ENCODE results near the gene RAB4B. TPM values are rescaled to one million over a fixed set of nuclear protein-coding genes. Genes with fewer than 3 reads are reported as not detected.
A peak's percentile ranks its signal among the peaks of the same experiment; 100 is the strongest.

Gene RAB4B
- total RNA-seq, 2 experiments from 2014 or later: 40.0 to 40.3 TPM

GRCh38 chr19:40801426-40802299 lies 23.6 kb downstream of the RAB4B start:
- Mint-ChIP-seq H3K27ac (peak overlapping the region; percentile 93), H3K4me1 (ENCODE audit: low read depth) (peaks cover 82% of the 10 kb centered on the region), H3K27me3 (ENCODE audit: low read depth) (no peaks in the 10 kb centered on the region), H3K9me3 (no peaks in the 10 kb centered on the region), H3K36me3 (ENCODE audit: low read depth) (peaks cover 36% of the 10 kb centered on the region), H3K4me3 (peak overlapping the region; percentile 68)
- intact Hi-C loops (cut with micrococcal nuclease): no loop called here
- DNase-seq: no peak
- CTCF ChIA-PET: interaction anchor here (0.8 to 1.6 kb wide), 2 partner anchors 24 to 28 kb away, joined by 3 read pairs; no protein-coding TSS in a partner anchor

- Mint-ChIP-seq H3K36me3 (ENCODE audit: low read depth) (peaks cover 39% of the 10 kb centered on the region), H3K4me3 (peak overlapping the region; percentile 68), H3K9me3 (no peaks in the 10 kb centered on the region), H3K27ac (peak overlapping the region; percentile 93), H3K27me3 (ENCODE audit: low read depth) (no peaks in the 10 kb centered on the region), H3K4me1 (ENCODE audit: low read depth) (peaks cover 86% of the 10 kb centered on the region)
- CTCF ChIA-PET: interaction anchor here (0.8 to 1.6 kb wide), 3 partner anchors 9 to 29 kb away, joined by 3 read pairs; no protein-coding TSS in a partner anchor
- intact Hi-C loops (cut with micrococcal nuclease): no loop called here
- no peak for DNase-seq
Observed at GRCh38 chr19:40802300-40803169, 24.5 kb downstream of the RAB4B start.

- Mint-ChIP-seq H3K36me3 (ENCODE audit: low read depth) (peaks cover 44% of the 10 kb centered on the region), H3K4me1 (ENCODE audit: low read depth) (peaks cover 84% of the 10 kb centered on the region), H3K27me3 (ENCODE audit: low read depth) (no peaks in the 10 kb centered on the region), H3K27ac (peak overlapping the region; percentile 93), H3K9me3 (no peaks in the 10 kb centered on the region), H3K4me3 (peak overlapping the region; percentile 68)
- intact Hi-C loops (cut with micrococcal nuclease): no loop called here
- no peak for DNase-seq
- CTCF ChIA-PET: interaction anchor here (0.9 to 1.6 kb wide), 3 partner anchors 8 to 26 kb away, joined by 3 read pairs; no protein-coding TSS in a partner anchor
Observed at GRCh38 chr19:40803170-40803856, 25.3 kb downstream of the RAB4B start.

GRCh38 chr19:40803857-40804782 lies 26.1 kb downstream of the RAB4B start:
- CTCF ChIA-PET: interaction anchor here (0.7 to 4.7 kb wide), 4 partner anchors 8 to 142 kb away, joined by 3 to 34 read pairs (median 16); no protein-coding TSS in a partner anchor
- Mint-ChIP-seq H3K27ac (peak overlapping the region; percentile 93), H3K27me3 (ENCODE audit: low read depth) (no peaks in the 10 kb centered on the region), H3K9me3 (no peaks in the 10 kb centered on the region), H3K4me3 (peak overlapping the region; percentile 68), H3K4me1 (ENCODE audit: low read depth) (peaks cover 83% of the 10 kb centered on the region), H3K36me3 (ENCODE audit: low read depth) (peaks cover 43% of the 10 kb centered on the region)
- intact Hi-C loops (cut with micrococcal nuclease): loop anchor here (1.0 to 2.0 kb wide), 2 partner anchors 15 to 27 kb away; no protein-coding TSS in a partner anchor
- peak; percentile 88 for DNase-seq

GRCh38 chr19:40804783-40805242 lies 26.8 kb downstream of the RAB4B start:
- peaks cover 84% of the 10 kb centered on the region for H3K4me1 Mint-ChIP-seq (ENCODE audit: low read depth)
- H3K36me3 Mint-ChIP-seq (ENCODE audit: low read depth): peaks cover 42% of the 10 kb centered on the region
- CTCF ChIA-PET: interaction anchor here (0.6 to 4.7 kb wide), 8 partner anchors 15 to 1365 kb away, joined by 3 to 34 read pairs (median 11); partner anchors contain the start of gene RAB4B
- no peaks in the 10 kb centered on the region for H3K9me3 Mint-ChIP-seq
- DNase-seq: peak; percentile 43
- H3K27me3 Mint-ChIP-seq (ENCODE audit: low read depth): no peaks in the 10 kb centered on the region
- peak overlapping the region; percentile 68 for H3K4me3 Mint-ChIP-seq
- intact Hi-C loops (cut with micrococcal nuclease): loop anchor here (1.0 to 2.0 kb wide), 2 partner anchors 14 to 28 kb away; no protein-coding TSS in a partner anchor
- peak overlapping the region; percentile 93 for H3K27ac Mint-ChIP-seq

GRCh38 chr19:40805258-40805868 lies 27.3 kb downstream of the RAB4B start:
- intact Hi-C loops (cut with micrococcal nuclease): loop anchor here (2.0 kb wide), 1 partner anchor 13 kb away; no protein-coding TSS in a partner anchor
- DNase-seq: peak; percentile 80
- peak overlapping the region; percentile 68 for H3K4me3 Mint-ChIP-seq
- CTCF ChIA-PET: interaction anchor here (0.6 to 4.7 kb wide), 8 partner anchors 14 to 1365 kb away, joined by 3 to 34 read pairs (median 11); partner anchors contain the start of genes COQ8B, ITPKC and RAB4B
- peak overlapping the region; percentile 93 for H3K27ac Mint-ChIP-seq
- H3K27me3 Mint-ChIP-seq (ENCODE audit: low read depth): no peaks in the 10 kb centered on the region
- H3K36me3 Mint-ChIP-seq (ENCODE audit: low read depth): peaks cover 38% of the 10 kb centered on the region
- peaks cover 84% of the 10 kb centered on the region for H3K4me1 Mint-ChIP-seq (ENCODE audit: low read depth)
- no peaks in the 10 kb centered on the region for H3K9me3 Mint-ChIP-seq

- Mint-ChIP-seq H3K4me3 (peak overlapping the region; percentile 67), H3K9me3 (no peaks in the 10 kb centered on the region), H3K27ac (peak overlapping the region; percentile 93), H3K36me3 (ENCODE audit: low read depth) (peaks cover 37% of the 10 kb centered on the region), H3K27me3 (ENCODE audit: low read depth) (no peaks in the 10 kb centered on the region), H3K4me1 (ENCODE audit: low read depth) (peaks cover 81% of the 10 kb centered on the region)
- peak; percentile 90 for DNase-seq
- intact Hi-C loops (cut with micrococcal nuclease): loop anchor here (1.0 kb wide), 2 partner anchors 8 to 56 kb away; partner anchors contain the start of gene ACTMAP
- CTCF ChIA-PET: interaction anchor here (0.7 to 4.7 kb wide), 19 partner anchors 8 to 172 kb away, joined by 3 to 34 read pairs (median 3); partner anchors contain the start of genes ACTMAP, COQ8B, EGLN2 and MIA
Observed at GRCh38 chr19:40806423-40807146, 28.5 kb downstream of the RAB4B start.

- Mint-ChIP-seq H3K36me3 (ENCODE audit: low read depth) (peaks cover 30% of the 10 kb centered on the region), H3K27me3 (ENCODE audit: low read depth) (no peaks in the 10 kb centered on the region), H3K9me3 (no peaks in the 10 kb centered on the region), H3K4me1 (ENCODE audit: low read depth) (peaks cover 80% of the 10 kb centered on the region), H3K4me3 (peak overlapping the region; percentile 67), H3K27ac (peak overlapping the region; percentile 93)
- CTCF ChIA-PET: interaction anchor here (0.6 to 4.7 kb wide), 18 partner anchors 9 to 173 kb away, joined by 3 to 34 read pairs (median 3); partner anchors contain the start of genes ACTMAP, COQ8B, EGLN2 and MIA
- intact Hi-C loops (cut with micrococcal nuclease): no loop called here
- peak; percentile 49 for DNase-seq
Observed at GRCh38 chr19:40807147-40808020, 29.3 kb downstream of the RAB4B start.

GRCh38 chr19:40808021-40808325 lies 29.9 kb downstream of the RAB4B start:
- intact Hi-C loops (cut with micrococcal nuclease): no loop called here
- H3K4me3 Mint-ChIP-seq: no peak overlapping the region
- H3K36me3 Mint-ChIP-seq (ENCODE audit: low read depth): peaks cover 28% of the 10 kb centered on the region

More at GRCh38 chr19:40808021-40808325, 29.9 kb downstream of the RAB4B start:
- no peaks in the 10 kb centered on the region for H3K27me3 Mint-ChIP-seq (ENCODE audit: low read depth)
- H3K9me3 Mint-ChIP-seq: no peaks in the 10 kb centered on the region
- H3K4me1 Mint-ChIP-seq (ENCODE audit: low read depth): peaks cover 74% of the 10 kb centered on the region
- CTCF ChIA-PET: interaction anchor here (1.0 to 4.7 kb wide), 7 partner anchors 12 to 145 kb away, joined by 3 to 34 read pairs (median 17); partner anchors contain the start of genes COQ8B and RAB4B
- peak overlapping the region; percentile 93 for H3K27ac Mint-ChIP-seq
- DNase-seq: no peak
